Stimulated activated CD4-positive, alpha-beta T cell treated with anti-CD3 and anti-CD28 coated beads, Interleukin-12 subunit alpha, Interleukin-12 subunit beta, amount 100 ng/mL, for 48 hours (primary cell): ENCODE results near the gene ARHGAP27.
A peak's percentile ranks its signal among the peaks of the same experiment; 100 is the strongest.
"Not testable (repeated sequence)": the region's sequence is repeated elsewhere in the genome, so short reads cannot be mapped to it uniquely, and the experiment has no call there.

Experiments used
- DNase-seq, 3 donors: peaks; one replicate each; pipeline ENCODE4 v3.0.0-alpha.2; 2020; ENCODE audit warnings: low read depth in 2 of 3, low spot score in 1 of 3

ARHGAP27 gene, protein sequence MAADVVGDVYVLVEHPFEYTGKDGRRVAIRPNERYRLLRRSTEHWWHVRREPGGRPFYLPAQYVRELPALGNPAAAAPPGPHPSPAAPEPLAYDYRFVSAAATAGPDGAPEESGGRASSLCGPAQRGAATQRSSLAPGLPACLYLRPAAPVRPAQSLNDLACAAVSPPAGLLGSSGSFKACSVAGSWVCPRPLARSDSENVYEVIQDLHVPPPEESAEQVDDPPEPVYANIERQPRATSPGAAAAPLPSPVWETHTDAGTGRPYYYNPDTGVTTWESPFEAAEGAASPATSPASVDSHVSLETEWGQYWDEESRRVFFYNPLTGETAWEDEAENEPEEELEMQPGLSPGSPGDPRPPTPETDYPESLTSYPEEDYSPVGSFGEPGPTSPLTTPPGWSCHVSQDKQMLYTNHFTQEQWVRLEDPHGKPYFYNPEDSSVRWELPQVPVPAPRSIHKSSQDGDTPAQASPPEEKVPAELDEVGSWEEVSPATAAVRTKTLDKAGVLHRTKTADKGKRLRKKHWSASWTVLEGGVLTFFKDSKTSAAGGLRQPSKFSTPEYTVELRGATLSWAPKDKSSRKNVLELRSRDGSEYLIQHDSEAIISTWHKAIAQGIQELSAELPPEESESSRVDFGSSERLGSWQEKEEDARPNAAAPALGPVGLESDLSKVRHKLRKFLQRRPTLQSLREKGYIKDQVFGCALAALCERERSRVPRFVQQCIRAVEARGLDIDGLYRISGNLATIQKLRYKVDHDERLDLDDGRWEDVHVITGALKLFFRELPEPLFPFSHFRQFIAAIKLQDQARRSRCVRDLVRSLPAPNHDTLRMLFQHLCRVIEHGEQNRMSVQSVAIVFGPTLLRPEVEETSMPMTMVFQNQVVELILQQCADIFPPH

GRCh38 chr17:45432405-45433158, at the start of gene ARHGAP27:
ARHGAP27 (minus strand) TSS chr17:45432870; CDS start chr17:45430279, 2,591 bp downstream.
- DNase-seq: no peak

DNA sequence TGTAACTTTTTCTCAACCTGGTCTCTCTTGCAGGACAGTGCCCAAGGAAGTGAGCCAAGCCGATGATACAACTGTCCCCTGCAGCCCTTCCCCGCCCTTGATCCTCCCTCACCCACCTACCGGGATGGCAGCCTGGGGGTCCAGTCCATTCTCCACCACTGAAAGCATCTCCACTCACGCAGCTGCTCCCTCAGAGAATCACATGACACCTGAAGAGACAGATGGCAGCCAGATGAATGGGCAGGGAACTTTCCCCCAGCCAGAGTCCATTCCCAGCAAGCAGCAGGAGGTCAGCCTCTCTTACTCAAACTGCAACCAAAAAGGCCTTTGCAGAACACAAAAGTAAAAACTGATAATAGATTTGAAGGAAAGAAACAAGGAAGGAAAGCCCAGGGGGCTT, 49.6 kb upstream of the ARHGAP27 start:
- not testable (repeated sequence) for DNase-seq

- not testable (repeated sequence) for DNase-seq
Observed at GRCh38 chr17:45475436-45475835, 42.8 kb upstream of the ARHGAP27 start.

DNA sequence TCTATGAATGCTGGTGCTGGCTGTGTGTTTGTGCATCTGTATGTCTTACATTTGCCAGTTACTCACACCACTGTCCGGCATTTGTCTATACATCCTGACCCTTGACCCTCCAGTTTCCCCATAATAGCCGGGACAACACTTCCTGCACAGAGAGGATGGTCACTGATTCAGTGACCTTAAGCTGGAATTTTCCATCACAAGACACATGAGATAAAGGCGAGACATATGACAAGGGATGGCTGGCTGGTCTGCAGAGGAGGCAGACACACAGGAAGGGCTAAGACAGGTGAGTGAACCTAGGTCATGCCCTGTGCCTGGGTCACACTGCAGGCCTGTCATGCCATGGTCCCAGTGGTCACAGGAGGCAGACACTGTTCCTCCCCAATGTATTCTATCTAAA, 39.6 kb upstream of the ARHGAP27 start:
- not testable (repeated sequence) for DNase-seq

DNA sequence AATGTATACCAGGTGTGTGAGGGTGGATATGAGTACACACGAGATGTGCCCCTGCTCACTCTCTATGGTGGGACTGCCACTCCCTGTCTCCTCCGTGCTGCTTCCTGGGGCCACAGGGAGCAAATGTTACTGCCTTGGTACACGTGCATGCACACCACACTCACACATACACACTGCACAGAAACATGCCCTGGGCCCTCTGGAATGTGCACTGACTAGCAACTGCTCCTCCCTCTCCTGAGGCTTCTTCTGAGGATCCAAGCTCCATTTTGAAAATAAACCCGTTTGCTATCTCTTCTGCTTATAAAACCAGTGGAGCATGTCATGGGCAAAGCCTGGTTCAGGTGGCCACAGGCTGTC, 36.5 kb upstream of the ARHGAP27 start:
- not testable (repeated sequence) for DNase-seq

DNA sequence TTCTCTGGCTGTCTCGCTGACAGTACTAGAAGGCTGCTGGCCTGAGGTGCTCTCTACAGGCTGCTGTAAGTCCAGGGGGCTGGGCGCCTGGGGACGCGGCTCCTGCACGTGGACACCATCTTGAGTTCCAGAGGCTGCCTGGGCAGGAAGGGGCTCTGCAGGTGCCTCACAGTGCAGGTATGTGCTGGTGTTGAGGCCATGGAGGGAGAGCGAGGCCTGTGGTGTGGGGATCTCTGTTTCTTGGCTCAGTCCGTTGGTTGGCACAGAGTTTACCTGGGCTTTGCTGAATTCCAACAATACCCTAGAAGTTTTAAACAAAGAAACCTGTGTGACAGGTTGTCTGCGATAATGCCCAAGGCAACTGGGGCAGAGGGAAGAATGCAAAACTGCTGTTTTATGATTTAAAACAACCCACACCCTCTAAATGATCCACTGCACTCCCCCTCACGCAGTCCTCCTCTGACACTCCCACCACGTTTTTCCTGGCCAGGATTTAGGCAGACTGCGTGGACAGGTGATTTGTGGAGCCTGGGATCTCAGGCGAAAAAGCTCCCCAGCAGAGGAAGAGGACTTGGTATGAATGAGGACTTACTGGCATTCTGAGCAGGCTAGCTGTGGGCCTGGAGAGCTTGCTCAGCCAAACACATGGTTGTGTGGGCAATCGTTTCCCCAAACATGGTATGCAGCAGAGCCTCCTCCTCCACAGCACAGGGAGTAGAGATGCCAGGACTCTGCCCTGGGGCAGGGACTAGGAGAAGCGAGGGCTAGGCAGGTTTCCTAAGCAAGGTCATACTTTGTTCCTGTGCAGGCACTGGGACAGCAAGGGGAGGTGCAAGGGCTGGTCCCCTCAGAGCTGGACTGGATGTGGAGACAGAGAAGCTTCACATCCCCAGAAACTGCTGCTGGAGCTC, 35.9 kb upstream of the ARHGAP27 start:
- not testable (repeated sequence) for DNase-seq

GRCh38 chr17:45461524-45462327, 29.1 kb upstream of the ARHGAP27 start:
- DNase-seq: peak in 2 of 3 donors; percentile 22 to 27

GRCh38 chr17:45460422-45460821, 27.8 kb upstream of the ARHGAP27 start:
- DNase-seq: not testable (repeated sequence)

DNA sequence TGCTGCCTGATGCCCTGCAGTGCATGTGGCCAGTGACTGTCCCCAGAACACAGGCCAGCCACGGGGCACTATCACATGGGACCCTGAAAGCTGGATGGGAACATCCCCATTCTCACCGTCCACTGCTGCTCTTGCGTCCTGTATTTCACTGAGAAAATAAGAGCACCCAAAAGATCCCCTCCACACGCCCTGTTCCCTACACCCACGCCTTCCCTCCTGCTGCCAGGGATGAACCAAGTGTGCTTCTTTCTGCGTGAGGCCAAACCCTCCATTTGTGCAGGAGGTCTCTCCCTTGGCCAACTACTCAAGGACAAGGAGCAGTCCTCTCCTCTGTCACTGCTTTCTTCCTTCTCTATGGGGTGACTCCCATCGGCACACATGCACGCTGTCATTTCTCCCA, 21.7 kb upstream of the ARHGAP27 start:
- not testable (repeated sequence) for DNase-seq

GRCh38 chr17:45453731-45454130, 21.1 kb upstream of the ARHGAP27 start:
- DNase-seq: not testable (repeated sequence)

- not testable (repeated sequence) for DNase-seq
Observed at GRCh38 chr17:45453225-45453534, 20.5 kb upstream of the ARHGAP27 start.

DNA sequence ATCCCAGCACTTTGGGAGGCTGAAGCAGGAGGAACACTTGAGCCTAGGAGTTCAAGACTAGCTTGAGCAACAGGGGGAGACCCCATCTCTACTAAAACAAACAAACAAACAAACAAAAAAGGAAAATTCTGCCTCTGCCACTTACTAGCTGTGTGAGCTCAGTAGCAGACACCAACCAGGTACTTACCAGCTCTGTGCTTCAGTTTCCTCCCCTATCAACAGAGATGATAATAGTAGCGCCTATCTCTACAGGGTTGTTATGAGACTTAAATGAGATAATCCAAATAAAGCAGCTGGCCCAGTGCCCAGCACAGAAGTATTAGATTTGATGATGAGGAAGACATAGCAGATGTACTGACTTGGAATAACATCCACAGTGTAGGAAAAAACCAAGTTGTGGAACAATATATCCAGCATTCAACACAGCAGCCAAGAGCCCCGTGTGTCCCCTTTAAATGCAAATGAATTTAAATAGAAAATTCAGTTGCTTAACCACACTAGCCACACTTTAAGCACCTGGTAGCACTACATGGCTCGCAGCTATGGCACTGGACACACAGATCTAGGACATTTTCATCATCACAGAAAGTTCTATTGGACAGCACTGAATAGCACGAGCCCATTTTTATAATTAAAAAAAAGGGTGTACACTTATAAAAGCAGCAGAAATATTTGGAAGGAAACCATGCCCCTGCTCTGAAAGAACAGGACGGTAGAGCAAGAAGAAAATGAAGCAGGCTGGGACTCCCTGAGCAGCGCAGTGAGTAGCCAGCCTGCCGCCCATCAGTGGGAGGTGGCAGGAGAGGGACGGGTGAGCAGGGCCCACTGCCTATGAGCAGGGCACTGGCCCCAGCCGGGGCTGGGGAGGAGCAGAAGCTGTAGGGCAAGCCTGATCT, 19.9 kb upstream of the ARHGAP27 start:
- not testable (repeated sequence) for DNase-seq

DNA sequence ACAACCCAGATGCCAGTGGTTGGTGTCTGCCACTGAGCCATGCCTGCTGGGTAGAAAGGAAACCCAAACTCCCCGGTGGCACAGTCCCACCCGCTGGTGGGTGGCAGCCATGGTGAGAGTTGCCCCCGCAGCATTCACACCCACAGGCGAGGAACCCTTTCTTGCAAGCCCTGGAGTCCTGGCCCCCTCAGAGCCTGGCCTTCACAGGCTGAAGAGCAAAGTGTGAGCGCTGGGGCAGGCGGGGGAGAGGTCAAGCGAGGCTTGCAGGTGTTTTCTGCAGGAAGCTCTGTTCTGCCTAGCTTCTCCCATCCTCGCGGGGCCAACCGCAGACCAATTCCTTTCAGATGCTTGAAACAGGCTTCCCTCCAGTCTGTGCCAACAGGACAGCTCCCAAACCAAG, 19.0 kb upstream of the ARHGAP27 start:
- DNase-seq: not testable (repeated sequence)

GRCh38 chr17:45451131-45451530, 18.5 kb upstream of the ARHGAP27 start:
- no peak for DNase-seq

GRCh38 chr17:45449708-45450329, 17.1 kb upstream of the ARHGAP27 start:
- not testable (repeated sequence) for DNase-seq

GRCh38 chr17:45449260-45449659, 16.6 kb upstream of the ARHGAP27 start:
- DNase-seq: not testable (repeated sequence)

GRCh38 chr17:45448483-45448882, 15.8 kb upstream of the ARHGAP27 start:
- DNase-seq: not testable (repeated sequence)

DNA sequence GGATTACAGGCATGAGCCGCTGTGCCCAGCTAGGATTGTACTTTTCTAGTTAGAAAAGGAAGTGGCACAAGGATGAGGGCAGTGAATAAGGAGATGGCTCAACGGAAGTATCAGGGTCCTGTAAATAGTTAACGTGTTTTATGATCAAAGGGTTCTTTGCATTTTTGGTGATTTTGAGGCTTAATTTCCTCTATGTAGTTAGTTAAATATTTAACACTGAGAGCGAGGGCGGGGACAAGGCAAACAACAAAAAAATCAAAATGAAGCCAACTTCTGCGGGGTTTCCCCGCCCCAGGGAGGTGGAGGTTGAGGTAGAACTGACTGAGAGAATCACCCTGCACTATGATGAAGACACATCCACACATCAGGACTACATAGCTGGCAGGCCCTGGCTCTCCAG, 15.4 kb upstream of the ARHGAP27 start:
- not testable (repeated sequence) for DNase-seq
